Endothelial cell (in vitro differentiated cells): ENCODE measurements around the gene AIFM3. TPM values are rescaled to one million over a fixed set of nuclear protein-coding genes. Genes with fewer than 3 reads are reported as not detected.
A peak's percentile ranks its signal among the peaks of the same experiment; 100 is the strongest.
"Not testable (repeated sequence)": the region's sequence is repeated elsewhere in the genome, so short reads cannot be mapped to it uniquely, and the experiment has no call there.

ENCODE experiments used
- DNase-seq: peaks from one replicate; pipeline ENCODE4 v3.0.0; 2021; ENCODE audit warnings: low spot score
- H3K27ac Mint-ChIP-seq: one replicate; pipeline ENCODE4 v1.8.0; 2021; ENCODE audit warnings: mixed read lengths, inconsistent platforms; ENCODE audit not compliant: unreplicated experiment
- H3K27me3 Mint-ChIP-seq: one replicate; pipeline ENCODE4 v1.8.0; 2021; ENCODE audit warnings: mild to moderate bottlenecking, moderate library complexity, mixed read lengths, inconsistent platforms; ENCODE audit not compliant: unreplicated experiment
- H3K36me3 Mint-ChIP-seq: one replicate; pipeline ENCODE4 v1.8.0; 2021; ENCODE audit warnings: mild to moderate bottlenecking, low read depth, mixed read lengths, inconsistent platforms; ENCODE audit not compliant: unreplicated experiment
- H3K4me1 Mint-ChIP-seq: one replicate; pipeline ENCODE4 v1.8.0; 2021; ENCODE audit warnings: mild to moderate bottlenecking, mixed read lengths, inconsistent platforms; ENCODE audit not compliant: unreplicated experiment
- H3K4me3 Mint-ChIP-seq: one replicate; pipeline ENCODE4 v1.8.0; 2021; ENCODE audit warnings: mild to moderate bottlenecking, mixed read lengths, inconsistent platforms; ENCODE audit not compliant: unreplicated experiment
- H3K9me3 Mint-ChIP-seq: one replicate; pipeline ENCODE4 v1.8.0; 2021; ENCODE audit warnings: mixed read lengths, inconsistent platforms; ENCODE audit not compliant: unreplicated experiment
- total RNA-seq: library from RNA; stranded (reverse); fragmentation: NEBNext Ultra II Directional; extraction: Animal tissue kit (Norgen Biotek cat#: 25700); gene quantifications from one replicate; pipeline ENCODE4 v1.2.1, GENCODE V29; 2021; ENCODE audit not compliant: unreplicated experiment
- TF ChIP-seq, protein P1 (sequence below): fragments of 200-600 bp; sonication (generic); IDR thresholded peaks from one replicate; pipeline ENCODE4 v1.5.0; 2021; ENCODE audit warnings: antibody characterized with exemption; ENCODE audit not compliant: unreplicated experiment

The AIFM3 gene
- total RNA-seq, 1 donor from 2014 or later, result 0.15 TPM

GRCh38 chr22:20926243-20926642 is 40.8 kb upstream of the AIFM3 start:
- H3K27ac Mint-ChIP-seq, result peak overlapping the region; percentile 5

DNA sequence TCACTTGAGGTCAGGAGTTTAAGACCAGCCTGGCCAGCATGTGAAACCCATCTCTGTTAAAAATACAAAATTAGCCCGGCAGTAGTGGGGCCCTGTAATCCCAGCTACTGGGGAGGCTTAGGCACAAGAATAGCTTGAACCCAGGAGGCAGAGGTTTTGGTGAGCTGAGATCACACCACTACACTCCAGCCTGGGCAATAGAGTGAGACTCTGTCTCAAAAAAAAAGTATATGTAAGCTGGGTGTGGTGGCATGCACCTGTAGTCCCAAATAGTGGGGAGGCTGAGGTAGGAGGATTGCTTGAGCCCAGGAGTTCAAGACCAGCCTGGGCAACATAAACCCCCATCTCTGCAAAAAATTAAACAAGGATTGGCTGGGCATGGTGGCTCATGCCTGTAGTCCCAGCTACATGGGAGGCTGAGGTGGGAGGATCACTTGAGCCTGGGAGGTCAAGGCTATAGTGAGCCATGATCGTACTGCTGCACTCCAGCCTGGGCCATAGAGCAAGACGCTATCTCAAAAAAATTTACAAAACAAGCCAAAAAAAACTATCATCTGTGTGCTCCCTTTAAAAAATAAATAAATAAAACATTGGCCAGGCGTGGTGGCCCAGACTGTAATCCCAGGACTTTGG is 39.0 kb upstream of the AIFM3 start:
- Mint-ChIP-seq H3K27ac (no peak overlapping the region), H3K27me3 (no peaks in the 10 kb centered on the region), H3K9me3 (no peaks in the 10 kb centered on the region), H3K4me1 (peaks cover 24% of the 10 kb centered on the region), H3K36me3 (no peaks in the 10 kb centered on the region), H3K4me3 (no peak overlapping the region)
- DNase-seq, result no peak
- TF ChIP-seq, protein P1, sequence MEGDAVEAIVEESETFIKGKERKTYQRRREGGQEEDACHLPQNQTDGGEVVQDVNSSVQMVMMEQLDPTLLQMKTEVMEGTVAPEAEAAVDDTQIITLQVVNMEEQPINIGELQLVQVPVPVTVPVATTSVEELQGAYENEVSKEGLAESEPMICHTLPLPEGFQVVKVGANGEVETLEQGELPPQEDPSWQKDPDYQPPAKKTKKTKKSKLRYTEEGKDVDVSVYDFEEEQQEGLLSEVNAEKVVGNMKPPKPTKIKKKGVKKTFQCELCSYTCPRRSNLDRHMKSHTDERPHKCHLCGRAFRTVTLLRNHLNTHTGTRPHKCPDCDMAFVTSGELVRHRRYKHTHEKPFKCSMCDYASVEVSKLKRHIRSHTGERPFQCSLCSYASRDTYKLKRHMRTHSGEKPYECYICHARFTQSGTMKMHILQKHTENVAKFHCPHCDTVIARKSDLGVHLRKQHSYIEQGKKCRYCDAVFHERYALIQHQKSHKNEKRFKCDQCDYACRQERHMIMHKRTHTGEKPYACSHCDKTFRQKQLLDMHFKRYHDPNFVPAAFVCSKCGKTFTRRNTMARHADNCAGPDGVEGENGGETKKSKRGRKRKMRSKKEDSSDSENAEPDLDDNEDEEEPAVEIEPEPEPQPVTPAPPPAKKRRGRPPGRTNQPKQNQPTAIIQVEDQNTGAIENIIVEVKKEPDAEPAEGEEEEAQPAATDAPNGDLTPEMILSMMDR, result no peak

More at GRCh38 chr22:20926243-20926642, 40.8 kb upstream of the AIFM3 start:
- Mint-ChIP-seq H3K4me1 (peaks cover 21% of the 10 kb centered on the region), H3K9me3 (no peaks in the 10 kb centered on the region), H3K36me3 (no peaks in the 10 kb centered on the region), H3K27me3 (no peaks in the 10 kb centered on the region), H3K4me3 (no peak overlapping the region)
- DNase-seq, result no peak
- TF ChIP-seq, protein P1, result no peak

GRCh38 chr22:20928573-20928967 is 38.5 kb upstream of the AIFM3 start:
- H3K9me3 Mint-ChIP-seq, result no peaks in the 10 kb centered on the region
- H3K27me3 Mint-ChIP-seq, result no peaks in the 10 kb centered on the region
- no peaks in the 10 kb centered on the region for H3K36me3 Mint-ChIP-seq
- no peak overlapping the region for H3K4me3 Mint-ChIP-seq
- no peak for DNase-seq
- H3K4me1 Mint-ChIP-seq, result peaks cover 24% of the 10 kb centered on the region
- TF ChIP-seq, protein P1, result no peak
- no peak overlapping the region for H3K27ac Mint-ChIP-seq

- Mint-ChIP-seq H3K4me3 (no peak overlapping the region), H3K4me1 (peaks cover 21% of the 10 kb centered on the region), H3K27me3 (no peaks in the 10 kb centered on the region), H3K9me3 (no peaks in the 10 kb centered on the region), H3K36me3 (peaks cover 7% of the 10 kb centered on the region), H3K27ac (no peak overlapping the region)
- TF ChIP-seq, protein P1, result no peak
- no peak for DNase-seq
Measured at GRCh38 chr22:20930004-20930403, 37.1 kb upstream of the AIFM3 start.

GRCh38 chr22:20930435-20930834 is 36.6 kb upstream of the AIFM3 start:
- not testable (repeated sequence) for DNase-seq, H3K27ac Mint-ChIP-seq, H3K27me3 Mint-ChIP-seq, H3K9me3 Mint-ChIP-seq, H3K36me3 Mint-ChIP-seq, H3K4me3 Mint-ChIP-seq
- H3K4me1 Mint-ChIP-seq, result peaks cover 17% of the 10 kb centered on the region
